ENCODE data around the gene IPPK.
"Not testable (repeated sequence)": the region's sequence is repeated elsewhere in the genome, so short reads cannot be mapped to it uniquely, and the experiment has no call there.

The IPPK gene

GRCh38 chr9:92592537-92592936 is 77.4 kb downstream of the IPPK start:
- DNase-seq = no peak

DNA sequence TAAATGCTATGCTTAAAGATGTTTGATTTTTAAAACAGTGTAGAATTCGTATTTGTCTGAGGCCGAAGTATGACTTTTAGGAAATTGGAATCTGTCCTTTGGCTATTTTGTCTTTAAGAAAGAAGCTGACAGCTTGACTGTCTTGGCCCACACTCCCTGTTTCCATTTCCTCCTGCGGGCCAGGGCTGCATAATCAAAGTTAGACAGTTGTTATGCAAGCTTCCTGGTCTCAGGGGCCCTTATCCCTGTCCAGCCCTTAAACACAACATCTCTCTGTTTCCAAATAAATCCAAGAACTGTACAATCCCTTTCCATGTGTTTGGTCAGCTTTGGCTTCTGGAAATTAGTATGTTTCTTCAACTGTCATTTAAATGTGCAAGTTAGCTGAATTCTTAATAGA is 79.6 kb downstream of the IPPK start:
- no peak for DNase-seq

GRCh38 chr9:92589923-92590322 is 80.0 kb downstream of the IPPK start:
- DNase-seq = no peak

- no peak for DNase-seq
Observed at GRCh38 chr9:92576175-92576574, 93.8 kb downstream of the IPPK start.

DNA sequence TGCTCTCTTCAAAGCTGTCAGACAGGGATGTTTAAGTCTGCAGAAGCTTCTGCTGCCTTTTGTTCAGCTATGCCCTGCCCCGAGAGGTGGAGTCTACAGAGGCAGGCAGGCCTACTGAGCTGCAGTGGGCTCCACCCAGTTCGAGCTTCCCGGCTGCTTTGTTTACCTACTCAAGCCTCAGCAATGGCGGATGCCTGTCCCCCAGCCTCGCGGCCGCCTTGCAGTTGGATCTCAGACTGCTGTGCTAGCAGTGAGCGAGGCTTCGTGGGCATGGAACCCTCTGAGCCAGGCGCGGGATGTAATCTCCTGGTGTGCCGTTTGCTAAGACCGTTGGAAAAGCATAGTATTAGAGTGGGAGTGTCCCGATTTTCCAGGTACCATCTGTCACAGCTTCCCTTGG is 96.3 kb downstream of the IPPK start:
- DNase-seq = not testable (repeated sequence)

DNA sequence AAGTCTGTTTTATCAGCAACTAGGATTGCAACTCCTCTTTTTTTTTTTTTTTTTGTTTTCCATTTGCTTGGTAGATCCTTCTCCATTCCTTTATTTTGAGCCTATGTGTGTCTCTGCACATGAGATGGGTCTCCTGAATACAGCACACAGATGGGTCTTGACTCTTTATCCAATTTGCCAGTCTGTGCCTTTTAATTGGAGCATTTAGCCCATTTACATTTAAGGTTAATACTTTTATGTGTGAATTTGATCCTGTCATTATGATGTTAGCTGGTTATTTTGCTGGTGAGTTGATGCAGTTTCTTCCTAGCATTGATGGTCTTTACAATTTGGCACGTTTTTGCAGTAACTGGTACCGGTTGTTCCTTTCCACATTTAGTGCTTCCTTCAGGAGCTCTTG is 98.1 kb downstream of the IPPK start:
- DNase-seq = not testable (repeated sequence)

- no peak for DNase-seq
Observed at GRCh38 chr9:92564982-92565381, 104.9 kb downstream of the IPPK start.

- DNase-seq = no peak
Observed at GRCh38 chr9:92564504-92564903, 105.4 kb downstream of the IPPK start.
